Progenitor cell of endocrine pancreas (in vitro differentiated cells): ENCODE measurements around the gene TCF12. TPM values are rescaled to one million over a fixed set of nuclear protein-coding genes. Genes with fewer than 3 reads are reported as not detected.

Experiments used
- DNase-seq: peaks from one replicate; pipeline ENCODE4 v3.0.0; 2021; ENCODE audit warnings: low spot score; ENCODE audit not compliant: unreplicated experiment
- H3K27ac Mint-ChIP-seq: 2 replicates; pipeline ENCODE4 v1.8.0; 2021; ENCODE audit warnings: mild to moderate bottlenecking, moderate library complexity, mixed read lengths
- H3K27me3 Mint-ChIP-seq: 2 replicates; pipeline ENCODE4 v1.8.0; 2021; ENCODE audit warnings: mixed read lengths
- H3K36me3 Mint-ChIP-seq: 2 replicates; pipeline ENCODE4 v1.8.0; 2022; ENCODE audit warnings: mixed read lengths; ENCODE audit not compliant: insufficient read depth
- H3K4me1 Mint-ChIP-seq: 2 replicates; pipeline ENCODE4 v1.8.0; 2021; ENCODE audit warnings: low read depth, mixed read lengths
- H3K4me3 Mint-ChIP-seq: 2 replicates; pipeline ENCODE4 v1.8.0; 2021; ENCODE audit warnings: low read depth, mild to moderate bottlenecking, moderate library complexity, mixed read lengths
- H3K9me3 Mint-ChIP-seq: 2 replicates; pipeline ENCODE4 v1.8.0; 2021; ENCODE audit warnings: low read depth, mixed read lengths
- total RNA-seq: library from RNA; stranded (reverse); gene quantifications from 2 replicates; pipeline ENCODE4 v1.2.1, GENCODE V29; 2021
- TF ChIP-seq, protein P1 (sequence below): fragments of 200-600 bp; sonication (generic); IDR thresholded peaks from one replicate; pipeline ENCODE4 v1.5.0; 2021; ENCODE audit warnings: antibody characterized with exemption, mild to moderate bottlenecking; ENCODE audit not compliant: unreplicated experiment

TCF12 gene
- total RNA-seq, 1 donor from 2014 or later, result 164 TPM

GRCh38 chr15:56890038-56890437, 28.4 kb upstream of the TCF12 start:
- peaks cover 27% of the 10 kb centered on the region for H3K4me1 Mint-ChIP-seq
- no peaks in the 10 kb centered on the region for H3K36me3 Mint-ChIP-seq
- H3K27ac Mint-ChIP-seq, result no peak overlapping the region
- H3K9me3 Mint-ChIP-seq, result no peaks in the 10 kb centered on the region
- H3K27me3 Mint-ChIP-seq, result no peaks in the 10 kb centered on the region
- TF ChIP-seq, protein P1, sequence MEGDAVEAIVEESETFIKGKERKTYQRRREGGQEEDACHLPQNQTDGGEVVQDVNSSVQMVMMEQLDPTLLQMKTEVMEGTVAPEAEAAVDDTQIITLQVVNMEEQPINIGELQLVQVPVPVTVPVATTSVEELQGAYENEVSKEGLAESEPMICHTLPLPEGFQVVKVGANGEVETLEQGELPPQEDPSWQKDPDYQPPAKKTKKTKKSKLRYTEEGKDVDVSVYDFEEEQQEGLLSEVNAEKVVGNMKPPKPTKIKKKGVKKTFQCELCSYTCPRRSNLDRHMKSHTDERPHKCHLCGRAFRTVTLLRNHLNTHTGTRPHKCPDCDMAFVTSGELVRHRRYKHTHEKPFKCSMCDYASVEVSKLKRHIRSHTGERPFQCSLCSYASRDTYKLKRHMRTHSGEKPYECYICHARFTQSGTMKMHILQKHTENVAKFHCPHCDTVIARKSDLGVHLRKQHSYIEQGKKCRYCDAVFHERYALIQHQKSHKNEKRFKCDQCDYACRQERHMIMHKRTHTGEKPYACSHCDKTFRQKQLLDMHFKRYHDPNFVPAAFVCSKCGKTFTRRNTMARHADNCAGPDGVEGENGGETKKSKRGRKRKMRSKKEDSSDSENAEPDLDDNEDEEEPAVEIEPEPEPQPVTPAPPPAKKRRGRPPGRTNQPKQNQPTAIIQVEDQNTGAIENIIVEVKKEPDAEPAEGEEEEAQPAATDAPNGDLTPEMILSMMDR, result no peak
- H3K4me3 Mint-ChIP-seq, result no peak overlapping the region
- DNase-seq, result no peak

- Mint-ChIP-seq H3K4me3 (no peak overlapping the region), H3K36me3 (no peaks in the 10 kb centered on the region), H3K4me1 (peaks cover 18% of the 10 kb centered on the region), H3K27me3 (no peaks in the 10 kb centered on the region), H3K9me3 (peaks cover under 1% of the 10 kb centered on the region), H3K27ac (no peak overlapping the region)
- no peak for DNase-seq
- TF ChIP-seq, protein P1, result no peak
Observed at GRCh38 chr15:56891852-56892440, 26.5 kb upstream of the TCF12 start.

DNA sequence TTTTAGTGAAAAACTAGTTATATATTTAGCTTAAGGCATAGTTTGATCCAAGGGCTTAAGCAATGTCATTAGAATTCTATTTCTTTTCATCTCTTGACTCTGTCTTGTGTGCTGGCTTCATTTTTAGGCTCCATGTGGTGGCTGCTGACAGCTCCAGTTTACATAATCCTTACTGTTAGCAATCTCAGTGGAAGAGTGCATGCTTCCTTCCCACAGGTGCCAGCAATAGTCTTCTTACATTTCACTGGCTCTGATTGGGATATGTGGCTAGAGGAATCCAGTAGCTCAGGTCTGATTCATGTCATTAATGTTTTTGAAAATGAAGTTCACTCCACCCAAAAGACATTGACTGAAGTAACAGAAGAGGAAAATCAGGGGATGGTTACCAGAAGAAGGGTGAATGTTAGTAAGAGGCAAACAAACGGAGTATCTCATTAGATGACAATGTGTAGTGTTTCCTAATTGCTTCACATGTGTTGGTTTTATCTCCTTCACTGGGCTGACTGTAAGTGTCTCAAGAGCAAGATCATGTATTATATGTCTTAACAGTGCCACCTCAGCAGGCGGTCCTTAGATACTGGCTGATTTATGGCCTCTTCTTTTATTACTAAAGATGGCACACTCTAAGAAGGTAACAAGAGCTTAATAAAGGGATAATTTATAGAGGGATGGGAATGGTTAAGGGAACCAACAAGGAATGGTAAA, 25.6 kb upstream of the TCF12 start:
- peaks cover 15% of the 10 kb centered on the region for H3K4me1 Mint-ChIP-seq
- H3K27ac Mint-ChIP-seq, result no peak overlapping the region
- H3K9me3 Mint-ChIP-seq, result peaks cover 4% of the 10 kb centered on the region
- peaks cover 2% of the 10 kb centered on the region for H3K36me3 Mint-ChIP-seq
- no peaks in the 10 kb centered on the region for H3K27me3 Mint-ChIP-seq
- TF ChIP-seq, protein P1, result no peak
- H3K4me3 Mint-ChIP-seq, result no peak overlapping the region
- DNase-seq, result no peak

GRCh38 chr15:56893364-56893678, 25.1 kb upstream of the TCF12 start:
- H3K36me3 Mint-ChIP-seq, result peaks cover 2% of the 10 kb centered on the region
- H3K9me3 Mint-ChIP-seq, result peaks cover 4% of the 10 kb centered on the region
- H3K4me3 Mint-ChIP-seq, result no peak overlapping the region
- TF ChIP-seq, protein P1, result no peak
- no peak overlapping the region for H3K27ac Mint-ChIP-seq
- H3K4me1 Mint-ChIP-seq, result peaks cover 10% of the 10 kb centered on the region
- no peaks in the 10 kb centered on the region for H3K27me3 Mint-ChIP-seq
- no peak for DNase-seq

DNA sequence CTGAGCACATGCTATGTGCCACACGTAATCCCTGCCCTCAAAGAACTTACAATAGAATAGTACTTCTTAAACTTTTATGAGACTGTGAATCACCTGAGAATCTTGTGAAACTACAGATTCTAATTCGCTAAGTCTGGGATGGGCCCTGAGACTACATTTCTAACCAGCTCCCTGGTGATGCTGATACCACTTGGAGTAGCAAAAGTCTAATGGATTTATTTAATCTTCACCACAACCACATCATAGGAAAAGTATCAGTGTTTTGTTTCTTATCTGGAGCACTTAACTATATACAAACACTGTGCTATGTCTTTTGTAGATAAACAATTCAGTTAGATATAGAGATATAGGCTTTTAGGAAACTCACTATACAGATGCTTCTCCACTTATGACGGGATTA, 23.8 kb upstream of the TCF12 start:
- Mint-ChIP-seq H3K36me3 (peaks cover 2% of the 10 kb centered on the region), H3K9me3 (peaks cover 4% of the 10 kb centered on the region), H3K4me3 (no peak overlapping the region), H3K4me1 (no peaks in the 10 kb centered on the region), H3K27ac (no peak overlapping the region), H3K27me3 (no peaks in the 10 kb centered on the region)
- TF ChIP-seq, protein P1, result no peak
- no peak for DNase-seq
